Spleen (tissue), 7 donors: Measurements from ENCODE around the gene EP400.

ENCODE experiments used
- CTCF ChIP-seq, 11 experiments: fragments of 200-600 bp in 7 of 11; fragments of 450-650 bp in 4 of 11; sonication (generic) in 4 of 11; IDR thresholded peaks in 8 of 11; conservative IDR thresholded peaks in 3 of 11; 1 replicate in 7 of 11; 2 replicates in 4 of 11; pipeline versions ENCODE4 v1.4.0 to v1.8.0; 2016 to 2021; ENCODE audit warnings: antibody characterized with exemption in 11 of 11, inconsistent platforms in 4 of 11, mild to moderate bottlenecking in 1 of 11
- POLR2AphosphoS5 ChIP-seq, 3 donors: sonication (generic); formaldehyde crosslinking; IDR thresholded peaks; one replicate each; pipeline ENCODE4 v1.5.1; 2017; ENCODE audit warnings: antibody characterized with exemption in 3 of 3
- donor health status: DM: no; HTN: no; CAD: no; lungs with moderate emphysema.
- donor health status: DM: no; HTN: no; CAD: no.
- donor health status: DM: no; HTN: no; CAD: no.

GRCh38 chr12:132006056-132006680 lies 56.4 kb downstream of the EP400 start:
- no peak for TF ChIP-seq CTCF (IDR thresholded peaks at IDR 0.05 in 8 of 11, conservative IDR thresholded peaks at IDR 0.05 in 3 of 11)
- no peak for TF ChIP-seq POLR2AphosphoS5 (IDR thresholded peaks at IDR 0.05)
